ENCODE measurements around the gene ADARB2.

ADARB2 gene

GRCh38 chr10:1213252-1214070 is 523.9 kb downstream of the ADARB2 start:
- H3K4me3 Mint-ChIP-seq: no peak overlapping the region
- no peaks in the 10 kb centered on the region for H3K36me3 Mint-ChIP-seq (ENCODE audit: low read depth)
- H3K9me3 Mint-ChIP-seq: no peaks in the 10 kb centered on the region
- no peaks in the 10 kb centered on the region for H3K4me1 Mint-ChIP-seq
- ATAC-seq (no peak), DNase-seq (no peak)
- H3K27ac Mint-ChIP-seq: no peak overlapping the region
- H3K27me3 Mint-ChIP-seq: no peaks in the 10 kb centered on the region

GRCh38 chr10:1212571-1213141 is 524.7 kb downstream of the ADARB2 start:
- Mint-ChIP-seq H3K27ac (no peak overlapping the region), H3K4me1 (no peaks in the 10 kb centered on the region), H3K9me3 (no peaks in the 10 kb centered on the region), H3K4me3 (no peak overlapping the region), H3K27me3 (no peaks in the 10 kb centered on the region), H3K36me3 (ENCODE audit: low read depth) (no peaks in the 10 kb centered on the region)
- DNase-seq: no peak
- no peak for ATAC-seq

- no peak overlapping the region for H3K4me3 Mint-ChIP-seq
- no peaks in the 10 kb centered on the region for H3K27me3 Mint-ChIP-seq
- ATAC-seq: no peak
- H3K27ac Mint-ChIP-seq: no peak overlapping the region
- no peaks in the 10 kb centered on the region for H3K36me3 Mint-ChIP-seq (ENCODE audit: low read depth)
- H3K4me1 Mint-ChIP-seq: no peaks in the 10 kb centered on the region
- no peak for DNase-seq
- H3K9me3 Mint-ChIP-seq: no peaks in the 10 kb centered on the region
Measured at GRCh38 chr10:1211844-1212570, 525.3 kb downstream of the ADARB2 start.

GRCh38 chr10:1210667-1211066 is 526.7 kb downstream of the ADARB2 start:
- ATAC-seq: no peak
- H3K4me3 Mint-ChIP-seq: no peak overlapping the region
- H3K27ac Mint-ChIP-seq: no peak overlapping the region

GRCh38 chr10:1209355-1209979 is 527.9 kb downstream of the ADARB2 start:
- DNase-seq: no peak
- Mint-ChIP-seq H3K27ac (no peak overlapping the region), H3K36me3 (ENCODE audit: low read depth) (no peaks in the 10 kb centered on the region), H3K4me1 (no peaks in the 10 kb centered on the region), H3K4me3 (no peak overlapping the region), H3K27me3 (no peaks in the 10 kb centered on the region), H3K9me3 (no peaks in the 10 kb centered on the region)
- no peak for ATAC-seq

More at GRCh38 chr10:1210667-1211066, 526.7 kb downstream of the ADARB2 start:
- Mint-ChIP-seq H3K9me3 (no peaks in the 10 kb centered on the region), H3K36me3 (ENCODE audit: low read depth) (no peaks in the 10 kb centered on the region), H3K27me3 (no peaks in the 10 kb centered on the region), H3K4me1 (no peaks in the 10 kb centered on the region)
- no peak for DNase-seq

- Mint-ChIP-seq H3K27ac (no peak overlapping the region), H3K4me1 (no peaks in the 10 kb centered on the region), H3K4me3 (no peak overlapping the region), H3K36me3 (ENCODE audit: low read depth) (no peaks in the 10 kb centered on the region), H3K27me3 (no peaks in the 10 kb centered on the region), H3K9me3 (no peaks in the 10 kb centered on the region)
- no peak for ATAC-seq
- DNase-seq: no peak
Measured at GRCh38 chr10:1208366-1209311, 528.7 kb downstream of the ADARB2 start.

- H3K4me3 Mint-ChIP-seq: no peak overlapping the region
- H3K27me3 Mint-ChIP-seq: no peaks in the 10 kb centered on the region
- ATAC-seq (no peak), DNase-seq (no peak)
- no peaks in the 10 kb centered on the region for H3K36me3 Mint-ChIP-seq (ENCODE audit: low read depth)
- no peaks in the 10 kb centered on the region for H3K9me3 Mint-ChIP-seq
- no peaks in the 10 kb centered on the region for H3K4me1 Mint-ChIP-seq
- H3K27ac Mint-ChIP-seq: no peak overlapping the region
Measured at GRCh38 chr10:1206601-1207000, 530.7 kb downstream of the ADARB2 start.

- no peaks in the 10 kb centered on the region for H3K36me3 Mint-ChIP-seq (ENCODE audit: low read depth)
- no peaks in the 10 kb centered on the region for H3K4me1 Mint-ChIP-seq
- no peaks in the 10 kb centered on the region for H3K9me3 Mint-ChIP-seq
- no peak overlapping the region for H3K27ac Mint-ChIP-seq
- no peak for ATAC-seq
- no peaks in the 10 kb centered on the region for H3K27me3 Mint-ChIP-seq
- DNase-seq: no peak
- no peak overlapping the region for H3K4me3 Mint-ChIP-seq
Measured at GRCh38 chr10:1206101-1206500, 531.2 kb downstream of the ADARB2 start.

- no peak overlapping the region for H3K4me3 Mint-ChIP-seq
- DNase-seq (no peak), ATAC-seq (no peak)
- no peak overlapping the region for H3K27ac Mint-ChIP-seq
- no peaks in the 10 kb centered on the region for H3K27me3 Mint-ChIP-seq
- H3K4me1 Mint-ChIP-seq: no peaks in the 10 kb centered on the region
- H3K9me3 Mint-ChIP-seq: no peaks in the 10 kb centered on the region
- H3K36me3 Mint-ChIP-seq (ENCODE audit: low read depth): no peaks in the 10 kb centered on the region
Measured at GRCh38 chr10:1205450-1206030, 531.8 kb downstream of the ADARB2 start.

GRCh38 chr10:1204434-1205326 is 532.6 kb downstream of the ADARB2 start:
- H3K36me3 Mint-ChIP-seq (ENCODE audit: low read depth): no peaks in the 10 kb centered on the region
- no peak for DNase-seq
- H3K4me1 Mint-ChIP-seq: no peaks in the 10 kb centered on the region
- no peaks in the 10 kb centered on the region for H3K9me3 Mint-ChIP-seq
- no peak overlapping the region for H3K4me3 Mint-ChIP-seq
- ATAC-seq: no peak
- no peaks in the 10 kb centered on the region for H3K27me3 Mint-ChIP-seq
- no peak overlapping the region for H3K27ac Mint-ChIP-seq

GRCh38 chr10:1203704-1204103 is 533.6 kb downstream of the ADARB2 start:
- no peak overlapping the region for H3K4me3 Mint-ChIP-seq
- H3K27me3 Mint-ChIP-seq: no peaks in the 10 kb centered on the region
- H3K9me3 Mint-ChIP-seq: no peaks in the 10 kb centered on the region
- ATAC-seq: no peak
- no peaks in the 10 kb centered on the region for H3K4me1 Mint-ChIP-seq
- H3K36me3 Mint-ChIP-seq (ENCODE audit: low read depth): no peaks in the 10 kb centered on the region
- H3K27ac Mint-ChIP-seq: no peak overlapping the region
- DNase-seq: no peak

- ATAC-seq (no peak), DNase-seq (no peak)
- Mint-ChIP-seq H3K27ac (no peak overlapping the region), H3K36me3 (ENCODE audit: low read depth) (no peaks in the 10 kb centered on the region), H3K27me3 (no peaks in the 10 kb centered on the region), H3K4me1 (no peaks in the 10 kb centered on the region), H3K4me3 (no peak overlapping the region), H3K9me3 (no peaks in the 10 kb centered on the region)
Measured at GRCh38 chr10:1203216-1203615, 534.1 kb downstream of the ADARB2 start.

- ATAC-seq: no peak
- H3K9me3 Mint-ChIP-seq: no peaks in the 10 kb centered on the region
Measured at GRCh38 chr10:1202343-1202742, 535.0 kb downstream of the ADARB2 start.

More at GRCh38 chr10:1202343-1202742, 535.0 kb downstream of the ADARB2 start:
- H3K4me3 Mint-ChIP-seq: no peak overlapping the region
- no peaks in the 10 kb centered on the region for H3K27me3 Mint-ChIP-seq
- DNase-seq: no peak
- no peak overlapping the region for H3K27ac Mint-ChIP-seq
- H3K36me3 Mint-ChIP-seq (ENCODE audit: low read depth): no peaks in the 10 kb centered on the region
- no peaks in the 10 kb centered on the region for H3K4me1 Mint-ChIP-seq

Data from activated naive CD8-positive, alpha-beta T cell treated with anti-CD3 and anti-CD28 coated beads, Interleukin-2, amount 50 U/mL, for 24 hours (primary cell).